ENCODE measurements around the gene HAPLN2.
A peak's percentile ranks its signal among the peaks of the same experiment; 100 is the strongest.

HAPLN2 gene

GRCh38 chr1:156625436-156626078, 6.3 kb downstream of the HAPLN2 start (continued):
- TF ChIP-seq ZNF274 (IDR thresholded peaks at IDR 0.05; ENCODE audit: low read length) (no peak), ZNF274 (tag by site-specific recombination; IDR thresholded peaks at IDR 0.05; ENCODE audit: borderline replicate concordance) (no peak), SP3 (tag by site-specific recombination; IDR thresholded peaks at IDR 0.05) (no peak), ZNF248 (tag by site-specific recombination; IDR thresholded peaks at IDR 0.05) (no peak), ZBTB21 (tag by site-specific recombination; IDR thresholded peaks at IDR 0.05) (no peak), ZBTB1 (tag by site-specific recombination; IDR thresholded peaks at IDR 0.05) (no peak), ZNF280C (tag by site-specific recombination; IDR thresholded peaks at IDR 0.05) (no peak), ZNF548 (tag by site-specific recombination; IDR thresholded peaks at IDR 0.05) (no peak), ZNF302 (tag by site-specific recombination; IDR thresholded peaks at IDR 0.05; ENCODE audit: low read depth) (no peak), PRDM4 (tag by site-specific recombination; IDR thresholded peaks at IDR 0.05) (no peak), KLF7 (tag by site-specific recombination; IDR thresholded peaks at IDR 0.05; ENCODE audit: borderline replicate concordance) (no peak), ZNF335 (tag by site-specific recombination; conservative IDR thresholded peaks at IDR 0.05) (peak; percentile 91), YY1 (tag by site-specific recombination; IDR thresholded peaks at IDR 0.05) (no peak), GLI2 (tag by site-specific recombination; IDR thresholded peaks at IDR 0.05; ENCODE audit: borderline replicate concordance, low read depth) (no peak), HOXC10 (CRISPR knock-in tag; IDR thresholded peaks at IDR 0.05) (no peak), ATF2 (tag by site-specific recombination; IDR thresholded peaks at IDR 0.05; ENCODE audit: low read depth) (no peak), ZNF843 (tag by site-specific recombination; IDR thresholded peaks at IDR 0.05) (no peak), ZNF518A (tag by site-specific recombination; conservative IDR thresholded peaks at IDR 0.05; ENCODE audit: low read depth) (no peak), ZNF555 (tag by site-specific recombination; conservative IDR thresholded peaks at IDR 0.05) (no peak), WT1 (tag by site-specific recombination; IDR thresholded peaks at IDR 0.05) (peak; percentile 13; the same call in 1 of the 2 replicates), ZXDB (tag by site-specific recombination; IDR thresholded peaks at IDR 0.05) (no peak), ZNF704 (tag by site-specific recombination; IDR thresholded peaks at IDR 0.05) (no peak), ZNF341 (tag by site-specific recombination; IDR thresholded peaks at IDR 0.05; ENCODE audit: low read depth) (peak; percentile 50; the same call in 1 of the 2 replicates), ZNF654 (tag by site-specific recombination; IDR thresholded peaks at IDR 0.05; ENCODE audit: low read depth) (peak; percentile 53), ZNF658 (tag by site-specific recombination; IDR thresholded peaks at IDR 0.05) (no peak)
